Fibroblast of mammary gland (primary cell): ENCODE measurements around the gene DDX10.

ENCODE experiments used
- DNase-seq: peaks from one replicate; pipeline ENCODE4 v3.0.0-alpha.2; 2010; ENCODE audit warnings: low read depth
- H3K4me3 ChIP-seq: 2 replicates; pipeline ENCODE4 v1.5.1; 2011; ENCODE audit warnings: low read depth, mild to moderate bottlenecking, low read length, moderate library complexity; ENCODE audit not compliant: control insufficient read depth
- CTCF ChIP-seq: conservative IDR thresholded peaks from 2 replicates; pipeline ENCODE4 v1.5.1; 2011; ENCODE audit warnings: low read depth, low read length, inconsistent platforms; ENCODE audit not compliant: control insufficient read depth, insufficient read depth

Gene DDX10

GRCh38 chr11:108669711-108670110, 4.8 kb downstream of the DDX10 start:
- DNase-seq, result peak; percentile 45
- TF ChIP-seq CTCF, result no peak
- no peak overlapping the region for H3K4me3 ChIP-seq

DNA sequence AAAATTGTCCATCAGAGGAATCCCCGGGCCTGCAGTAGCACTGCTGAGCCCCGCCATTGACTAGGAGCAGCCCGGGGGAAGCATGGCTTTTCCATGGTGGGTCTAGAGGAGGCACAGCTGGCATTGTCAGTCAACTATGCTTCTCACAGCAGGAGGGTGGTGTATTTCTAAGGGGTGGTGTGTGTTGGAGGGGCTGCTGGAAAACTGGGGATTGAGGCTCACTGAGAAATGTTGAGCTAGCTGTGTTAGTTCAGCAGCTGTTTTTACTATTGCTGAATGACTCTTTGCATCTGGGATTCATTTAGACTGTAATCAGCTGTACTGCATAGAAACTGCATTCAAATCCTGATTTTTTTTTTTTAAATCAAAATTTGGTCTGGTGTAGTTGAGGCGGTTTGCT, 5.6 kb downstream of the DDX10 start:
- H3K4me3 ChIP-seq, result no peak overlapping the region
- DNase-seq, result peak; percentile 42

DNA sequence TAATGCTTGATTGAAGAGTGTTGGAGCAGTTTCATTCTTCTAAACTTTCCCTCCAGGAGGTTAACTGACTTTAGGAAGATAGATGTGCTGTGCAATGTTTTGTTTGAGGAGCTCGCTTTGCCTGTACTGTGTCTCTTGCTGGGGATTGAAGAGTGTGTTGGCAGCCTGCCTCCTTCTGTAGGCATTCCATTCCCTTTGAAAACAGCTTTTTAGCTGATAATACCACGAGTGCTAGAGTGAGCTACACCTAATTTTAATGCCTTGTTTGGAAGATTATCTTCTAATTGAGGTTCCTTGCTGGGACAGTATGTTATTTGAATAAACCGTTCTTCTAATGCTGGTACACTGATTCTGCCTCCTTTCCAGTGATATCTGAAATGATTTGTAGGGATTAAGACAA, 7.2 kb downstream of the DDX10 start:
- H3K4me3 ChIP-seq, result no peak overlapping the region
- TF ChIP-seq CTCF, result no peak
- DNase-seq, result peak; percentile 49

More for the DNA sequence above, 5.6 kb downstream of the DDX10 start:
- TF ChIP-seq CTCF, result no peak

DNA sequence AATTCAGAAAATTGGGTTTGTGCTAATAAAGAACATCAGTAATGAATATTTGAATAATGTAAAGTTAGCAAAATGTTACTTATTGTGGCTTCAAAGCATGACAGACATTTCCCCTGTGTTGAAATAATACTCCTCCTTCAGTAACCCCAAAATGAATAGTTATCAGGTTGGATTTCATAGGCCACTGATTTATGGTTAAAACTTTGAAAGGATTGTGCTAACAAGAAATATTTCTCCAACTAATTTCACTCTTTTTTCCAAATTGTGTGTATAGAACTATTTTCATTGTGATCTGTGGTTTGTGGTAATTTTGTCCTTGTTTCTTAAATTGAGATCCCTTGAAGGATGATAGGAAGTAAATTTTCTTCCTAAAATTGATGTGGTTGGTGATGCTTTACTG, 7.9 kb downstream of the DDX10 start:
- DNase-seq, result no peak
- TF ChIP-seq CTCF, result no peak
- H3K4me3 ChIP-seq, result no peak overlapping the region

GRCh38 chr11:108679045-108679444, 14.2 kb downstream of the DDX10 start:
- H3K4me3 ChIP-seq, result no peak overlapping the region
- TF ChIP-seq CTCF, result no peak
- DNase-seq, result no peak

DNA sequence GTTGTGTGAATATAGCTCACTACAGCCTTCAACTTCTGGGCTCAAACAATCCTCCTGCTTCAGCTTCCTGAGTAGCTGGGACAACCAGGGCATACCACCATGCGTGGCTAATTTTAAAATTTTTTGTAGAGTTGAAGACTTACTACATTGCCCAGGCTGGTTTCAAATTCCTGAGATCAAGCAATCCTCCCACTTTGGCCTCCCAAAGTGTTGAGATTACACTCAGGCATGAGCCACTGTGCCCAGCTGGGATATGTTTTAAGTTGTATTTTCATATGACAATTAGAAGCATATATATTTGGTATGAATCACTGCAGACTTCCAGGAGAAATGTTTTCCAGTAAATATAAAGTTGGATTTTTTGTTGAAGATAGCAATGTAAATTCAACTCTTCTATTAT, 15.4 kb downstream of the DDX10 start:
- no peak overlapping the region for H3K4me3 ChIP-seq
- DNase-seq, result no peak
- no peak for TF ChIP-seq CTCF
